Measurements from ENCODE around the gene FAM72B. TPM values are rescaled to one million over a fixed set of nuclear protein-coding genes. Genes with fewer than 3 reads are reported as not detected.
"Not testable (repeated sequence)": the region's sequence is repeated elsewhere in the genome, so short reads cannot be mapped to it uniquely, and the experiment has no call there.

FAM72B gene
- total and polyA plus RNA-seq, 2 donors (not counting 1 experiment from before 2014, with no cell fraction given): 1.0 to 2.3 TPM

DNA sequence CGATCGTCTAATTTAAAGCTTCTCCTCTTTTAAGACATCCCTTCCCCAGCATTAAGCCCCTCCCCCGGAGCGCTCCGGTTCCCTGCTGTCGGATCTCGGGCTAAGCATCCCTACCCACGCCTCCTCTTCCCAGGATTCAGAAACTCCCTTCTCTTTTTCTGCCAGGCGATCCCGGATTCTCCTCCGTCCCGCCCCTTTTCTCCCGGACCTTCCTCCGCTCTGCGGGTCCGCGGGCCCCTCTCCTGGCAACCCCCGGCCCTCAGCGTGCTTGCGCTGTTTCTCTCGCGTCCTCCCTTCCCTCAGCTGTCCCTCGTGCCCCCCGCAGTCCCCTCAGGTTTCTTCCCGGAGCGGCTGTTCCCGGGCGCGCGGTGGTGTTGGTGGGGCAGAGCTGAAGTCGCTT lies 273 bp downstream of the FAM72B start:
- not testable (repeated sequence) for H3K4me2 ChIP-seq (ENCODE audit: extremely low read depth, insufficient read depth, low read length); H3K27me3 ChIP-seq (ENCODE audit: control insufficient read depth, insufficient read depth, low read length); H3K9ac ChIP-seq (ENCODE audit: insufficient read depth, low read length); H2AFZ ChIP-seq (ENCODE audit: low read length); H3K27ac ChIP-seq (ENCODE audit: insufficient read depth, low read length); H3K4me1 ChIP-seq (ENCODE audit: control insufficient read depth, extremely low read depth, insufficient read depth, low read length); H4K20me1 ChIP-seq (ENCODE audit: control insufficient read depth, extremely low read depth, insufficient read depth, low read length); H3K9me3 ChIP-seq (ENCODE audit: control insufficient read depth, insufficient read depth, low read depth, low read length); H3K79me2 ChIP-seq (ENCODE audit: control insufficient read depth, insufficient read depth, low read length); H3K36me3 ChIP-seq (ENCODE audit: control insufficient read depth, insufficient read depth, low read length)
- DNase-seq (ENCODE audit: low read depth in 2 of 2): peak in 1 of 2 donors; percentile 22
- H3K4me3 ChIP-seq (replicated peaks in 1 of 4; ENCODE audit: control extremely low read depth in 1 of 4, insufficient read depth in 1 of 4, low read depth in 3 of 4, low read length in 4 of 4): peak overlapping the region in 3 of 4 experiments; percentile 29 to 57 (median 44)

- not testable (repeated sequence) for H3K27me3 ChIP-seq (ENCODE audit: control insufficient read depth, insufficient read depth, low read length); DNase-seq (ENCODE audit: low read depth in 2 of 2); H2AFZ ChIP-seq (ENCODE audit: low read length); H3K36me3 ChIP-seq (ENCODE audit: control insufficient read depth, insufficient read depth, low read length); H3K27ac ChIP-seq (ENCODE audit: insufficient read depth, low read length); H3K9me3 ChIP-seq (ENCODE audit: control insufficient read depth, insufficient read depth, low read depth, low read length); H3K9ac ChIP-seq (ENCODE audit: insufficient read depth, low read length); H3K4me3 ChIP-seq (replicated peaks in 1 of 4; ENCODE audit: control extremely low read depth in 1 of 4, insufficient read depth in 1 of 4, low read depth in 3 of 4, low read length in 4 of 4); H3K79me2 ChIP-seq (ENCODE audit: control insufficient read depth, insufficient read depth, low read length); H3K4me1 ChIP-seq (ENCODE audit: control insufficient read depth, extremely low read depth, insufficient read depth, low read length); H3K4me2 ChIP-seq (ENCODE audit: extremely low read depth, insufficient read depth, low read length); H4K20me1 ChIP-seq (ENCODE audit: control insufficient read depth, extremely low read depth, insufficient read depth, low read length)
Observed at GRCh38 chr1:121178197-121178596, 5.9 kb downstream of the FAM72B start.

DNA sequence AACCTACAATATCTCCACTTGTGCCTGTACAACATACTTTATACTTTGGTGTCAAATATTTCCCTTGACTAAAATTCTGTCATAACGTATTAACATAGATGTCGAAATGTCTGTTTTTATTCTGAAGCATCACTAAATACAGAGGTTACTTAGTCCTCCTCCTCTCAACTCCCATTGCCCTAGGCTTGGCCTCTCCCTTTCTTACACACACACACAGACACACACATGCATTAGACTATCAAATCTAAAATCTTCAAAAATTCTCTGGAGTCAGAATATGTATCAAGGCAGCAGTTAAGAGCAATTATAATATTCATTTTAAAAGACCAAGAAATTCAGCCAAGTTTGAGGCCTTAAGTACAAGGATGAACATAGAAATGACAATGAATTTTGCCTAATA lies 7.5 kb downstream of the FAM72B start:
- DNase-seq (ENCODE audit: low read depth in 2 of 2); H3K9ac ChIP-seq (ENCODE audit: insufficient read depth, low read length); H2AFZ ChIP-seq (ENCODE audit: low read length); H3K79me2 ChIP-seq (ENCODE audit: control insufficient read depth, insufficient read depth, low read length); H3K4me1 ChIP-seq (ENCODE audit: control insufficient read depth, extremely low read depth, insufficient read depth, low read length); H3K4me2 ChIP-seq (ENCODE audit: extremely low read depth, insufficient read depth, low read length); H4K20me1 ChIP-seq (ENCODE audit: control insufficient read depth, extremely low read depth, insufficient read depth, low read length); H3K27me3 ChIP-seq (ENCODE audit: control insufficient read depth, insufficient read depth, low read length); H3K4me3 ChIP-seq (replicated peaks in 1 of 4; ENCODE audit: control extremely low read depth in 1 of 4, insufficient read depth in 1 of 4, low read depth in 3 of 4, low read length in 4 of 4); H3K9me3 ChIP-seq (ENCODE audit: control insufficient read depth, insufficient read depth, low read depth, low read length); H3K27ac ChIP-seq (ENCODE audit: insufficient read depth, low read length); H3K36me3 ChIP-seq (ENCODE audit: control insufficient read depth, insufficient read depth, low read length): not testable (repeated sequence)

DNA sequence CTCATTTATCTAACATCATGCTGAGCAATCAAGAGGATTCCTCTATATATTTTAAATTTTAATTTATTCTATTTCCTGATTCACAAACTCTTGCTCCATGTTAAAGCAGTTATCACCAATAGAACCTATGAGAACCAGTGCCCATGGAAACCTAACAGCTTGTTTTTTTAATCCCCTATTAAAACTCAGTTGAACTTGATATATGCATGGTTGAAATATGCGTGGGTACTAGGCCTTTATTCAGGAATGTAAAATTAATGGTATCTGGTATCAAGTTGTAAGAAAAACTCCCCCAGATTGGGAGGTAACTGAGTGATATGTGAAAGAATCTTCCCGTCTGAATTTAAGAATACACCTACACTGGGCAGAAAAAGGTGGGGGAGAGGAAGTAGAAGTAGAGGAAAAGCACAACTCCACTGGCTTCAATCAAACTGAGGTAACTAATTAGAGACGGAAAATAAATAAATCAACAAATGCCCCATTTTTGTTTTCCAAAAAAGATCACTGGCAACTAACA lies 15.9 kb downstream of the FAM72B start:
- not testable (repeated sequence) for H3K9me3 ChIP-seq (ENCODE audit: control insufficient read depth, insufficient read depth, low read depth, low read length); H3K4me2 ChIP-seq (ENCODE audit: extremely low read depth, insufficient read depth, low read length); H2AFZ ChIP-seq (ENCODE audit: low read length); H3K79me2 ChIP-seq (ENCODE audit: control insufficient read depth, insufficient read depth, low read length); DNase-seq (ENCODE audit: low read depth in 2 of 2); H3K4me3 ChIP-seq (replicated peaks in 1 of 4; ENCODE audit: control extremely low read depth in 1 of 4, insufficient read depth in 1 of 4, low read depth in 3 of 4, low read length in 4 of 4); H4K20me1 ChIP-seq (ENCODE audit: control insufficient read depth, extremely low read depth, insufficient read depth, low read length); H3K4me1 ChIP-seq (ENCODE audit: control insufficient read depth, extremely low read depth, insufficient read depth, low read length); H3K27me3 ChIP-seq (ENCODE audit: control insufficient read depth, insufficient read depth, low read length); H3K27ac ChIP-seq (ENCODE audit: insufficient read depth, low read length); H3K36me3 ChIP-seq (ENCODE audit: control insufficient read depth, insufficient read depth, low read length); H3K9ac ChIP-seq (ENCODE audit: insufficient read depth, low read length)

GRCh38 chr1:121167225-121167738 lies 16.9 kb downstream of the FAM72B start:
- not testable (repeated sequence) for H2AFZ ChIP-seq (ENCODE audit: low read length); H3K9ac ChIP-seq (ENCODE audit: insufficient read depth, low read length); H3K36me3 ChIP-seq (ENCODE audit: control insufficient read depth, insufficient read depth, low read length); H3K79me2 ChIP-seq (ENCODE audit: control insufficient read depth, insufficient read depth, low read length); H3K4me3 ChIP-seq (replicated peaks in 1 of 4; ENCODE audit: control extremely low read depth in 1 of 4, insufficient read depth in 1 of 4, low read depth in 3 of 4, low read length in 4 of 4); H4K20me1 ChIP-seq (ENCODE audit: control insufficient read depth, extremely low read depth, insufficient read depth, low read length); H3K27ac ChIP-seq (ENCODE audit: insufficient read depth, low read length); H3K27me3 ChIP-seq (ENCODE audit: control insufficient read depth, insufficient read depth, low read length); H3K9me3 ChIP-seq (ENCODE audit: control insufficient read depth, insufficient read depth, low read depth, low read length); H3K4me1 ChIP-seq (ENCODE audit: control insufficient read depth, extremely low read depth, insufficient read depth, low read length); H3K4me2 ChIP-seq (ENCODE audit: extremely low read depth, insufficient read depth, low read length); DNase-seq (ENCODE audit: low read depth in 2 of 2)

GRCh38 chr1:121165296-121165695 lies 18.8 kb downstream of the FAM72B start:
- H3K4me2 ChIP-seq (ENCODE audit: extremely low read depth, insufficient read depth, low read length); H3K79me2 ChIP-seq (ENCODE audit: control insufficient read depth, insufficient read depth, low read length); H3K9me3 ChIP-seq (ENCODE audit: control insufficient read depth, insufficient read depth, low read depth, low read length); H3K4me1 ChIP-seq (ENCODE audit: control insufficient read depth, extremely low read depth, insufficient read depth, low read length); H3K4me3 ChIP-seq (replicated peaks in 1 of 4; ENCODE audit: control extremely low read depth in 1 of 4, insufficient read depth in 1 of 4, low read depth in 3 of 4, low read length in 4 of 4); H4K20me1 ChIP-seq (ENCODE audit: control insufficient read depth, extremely low read depth, insufficient read depth, low read length); H3K36me3 ChIP-seq (ENCODE audit: control insufficient read depth, insufficient read depth, low read length); H3K27ac ChIP-seq (ENCODE audit: insufficient read depth, low read length); H2AFZ ChIP-seq (ENCODE audit: low read length); H3K27me3 ChIP-seq (ENCODE audit: control insufficient read depth, insufficient read depth, low read length); H3K9ac ChIP-seq (ENCODE audit: insufficient read depth, low read length): not testable (repeated sequence)
- peak in 1 of 2 donors; percentile 19 for DNase-seq (ENCODE audit: low read depth in 2 of 2)

Measured in fibroblast of lung (primary cell).